SU-DHL-6 (cell line): ENCODE data around the gene ACSL4.

Experiments
- H2AFZ ChIP-seq: fragments of 200-600 bp; sonication (generic); 2 replicates; pipeline ENCODE4 v1.6.1; 2014; ENCODE audit warnings: low read depth, mild to moderate bottlenecking, moderate library complexity, mixed read lengths, antibody characterized with exemption, low read length; ENCODE audit not compliant: severe bottlenecking
- H3F3A ChIP-seq: fragments of 200-600 bp; shearing (Covaris generic); 2 replicates; pipeline ENCODE4 v1.6.0; 2016; ENCODE audit warnings: antibody characterized with exemption, mild to moderate bottlenecking; ENCODE audit not compliant: insufficient read depth
- H3K27ac ChIP-seq: fragments of 200-600 bp; sonication (generic); 2 replicates; pipeline ENCODE4 v1.5.1; 2016; ENCODE audit warnings: low read depth, mild to moderate bottlenecking, low read length, moderate library complexity, mixed read lengths
- H3K27me3 ChIP-seq: fragments of 200-600 bp; sonication (generic), shearing (Covaris generic); 2 replicates; pipeline ENCODE4 v1.6.0; 2014; ENCODE audit warnings: mild to moderate bottlenecking, low read length
- H3K36me3 ChIP-seq: fragments of 200-600 bp; sonication (generic); 2 replicates; pipeline ENCODE4 v1.6.1; 2014; ENCODE audit warnings: mild to moderate bottlenecking, low read length, mixed read lengths
- H3K4me2 ChIP-seq: fragments of 300-600, 200-600 bp; shearing (Covaris generic), sonication (generic); 2 replicates; pipeline ENCODE4 v1.6.0; 2014; ENCODE audit warnings: low read length, low read depth, mild to moderate bottlenecking; ENCODE audit not compliant: poor library complexity, severe bottlenecking
- H3K4me3 ChIP-seq: fragments of 200-600 bp; sonication (generic); 2 replicates; pipeline ENCODE4 v1.5.1; 2014; ENCODE audit warnings: antibody characterized with exemption, low read length, mild to moderate bottlenecking, mixed read lengths; ENCODE audit not compliant: insufficient read depth, poor library complexity, severe bottlenecking
- H3K79me2 ChIP-seq: fragments of 200-600 bp; sonication (generic); 2 replicates; pipeline ENCODE4 v1.6.1; 2014; ENCODE audit warnings: mild to moderate bottlenecking, low read length, moderate library complexity; ENCODE audit not compliant: insufficient read depth
- H3K9ac ChIP-seq: fragments of 200-600 bp; sonication (generic); 2 replicates; pipeline ENCODE4 v1.7.0; 2014; ENCODE audit warnings: mild to moderate bottlenecking, low read length
- H3K9me2 ChIP-seq: fragments of 200-600 bp; sonication (generic); replicated peaks from 2 replicates; pipeline ENCODE4 v1.6.1; 2014; ENCODE audit warnings: low read length; ENCODE audit not compliant: insufficient read depth
- H3K9me3 ChIP-seq: fragments of 200-600 bp; sonication (generic); 2 replicates; pipeline ENCODE4 v1.6.1; 2014; ENCODE audit warnings: low read length, mixed read lengths; ENCODE audit not compliant: insufficient read depth
- H4K20me1 ChIP-seq: fragments of 200-600 bp; sonication (generic); 2 replicates; pipeline ENCODE4 v1.6.1; 2014; ENCODE audit warnings: low read depth, mild to moderate bottlenecking, antibody characterized with exemption, low read length, moderate library complexity, mixed read lengths
- EZH2phosphoT487 ChIP-seq: fragments of 200-600 bp; sonication (generic), shearing (Covaris generic); conservative IDR thresholded peaks from 2 replicates; pipeline ENCODE4 v1.6.1; 2018; ENCODE audit warnings: mild to moderate bottlenecking, antibody characterized with exemption, low read length, moderate library complexity, mixed read lengths
- TF ChIP-seq, protein P1 (sequence below): fragments of 200-600 bp; sonication (generic); IDR thresholded peaks from one replicate; pipeline ENCODE4 v1.5.1; 2017; ENCODE audit warnings: antibody characterized with exemption, mild to moderate bottlenecking, low read length, moderate library complexity; ENCODE audit not compliant: insufficient read depth, poor library complexity, severe bottlenecking

Gene ACSL4

DNA sequence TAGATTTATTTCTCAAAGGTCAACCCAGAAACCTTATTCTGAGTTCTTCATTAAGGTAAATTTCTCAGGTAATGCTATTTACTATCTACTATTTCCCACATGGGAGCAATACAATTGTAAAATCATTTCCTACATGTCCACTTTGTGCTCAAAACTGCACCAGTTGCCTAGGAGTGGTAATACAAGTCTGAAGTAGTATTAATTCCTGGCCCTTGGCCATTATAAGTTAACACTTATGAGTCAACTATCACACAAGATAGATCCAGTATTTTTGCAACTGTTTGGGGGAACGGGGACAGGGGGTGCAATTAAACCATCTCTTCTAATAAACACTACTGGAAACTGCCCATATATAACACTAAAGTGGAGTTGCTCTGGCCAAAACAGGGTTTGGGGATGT lies 48.9 kb downstream of the ACSL4 start:
- Histone ChIP-seq H3K27ac (no peak overlapping the region), H3F3A (no peaks in the 10 kb centered on the region), H3K9ac (no peak overlapping the region), H3K36me3 (peaks cover 4% of the 10 kb centered on the region; the same call in 1 of the 2 replicates), H3K9me2 (no peaks in the 10 kb centered on the region), H3K79me2 (peaks cover 29% of the 10 kb centered on the region; the same call in 1 of the 2 replicates), H3K4me3 (no peak overlapping the region), H3K4me2 (no peak overlapping the region), H3K9me3 (no peaks in the 10 kb centered on the region), H4K20me1 (no peaks in the 10 kb centered on the region; the same call in 1 of the 2 replicates), H2AFZ (no peak overlapping the region), H3K27me3 (no peaks in the 10 kb centered on the region)
- no peak for TF ChIP-seq EZH2phosphoT487
- TF ChIP-seq, protein P1, sequence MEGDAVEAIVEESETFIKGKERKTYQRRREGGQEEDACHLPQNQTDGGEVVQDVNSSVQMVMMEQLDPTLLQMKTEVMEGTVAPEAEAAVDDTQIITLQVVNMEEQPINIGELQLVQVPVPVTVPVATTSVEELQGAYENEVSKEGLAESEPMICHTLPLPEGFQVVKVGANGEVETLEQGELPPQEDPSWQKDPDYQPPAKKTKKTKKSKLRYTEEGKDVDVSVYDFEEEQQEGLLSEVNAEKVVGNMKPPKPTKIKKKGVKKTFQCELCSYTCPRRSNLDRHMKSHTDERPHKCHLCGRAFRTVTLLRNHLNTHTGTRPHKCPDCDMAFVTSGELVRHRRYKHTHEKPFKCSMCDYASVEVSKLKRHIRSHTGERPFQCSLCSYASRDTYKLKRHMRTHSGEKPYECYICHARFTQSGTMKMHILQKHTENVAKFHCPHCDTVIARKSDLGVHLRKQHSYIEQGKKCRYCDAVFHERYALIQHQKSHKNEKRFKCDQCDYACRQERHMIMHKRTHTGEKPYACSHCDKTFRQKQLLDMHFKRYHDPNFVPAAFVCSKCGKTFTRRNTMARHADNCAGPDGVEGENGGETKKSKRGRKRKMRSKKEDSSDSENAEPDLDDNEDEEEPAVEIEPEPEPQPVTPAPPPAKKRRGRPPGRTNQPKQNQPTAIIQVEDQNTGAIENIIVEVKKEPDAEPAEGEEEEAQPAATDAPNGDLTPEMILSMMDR, result no peak

DNA sequence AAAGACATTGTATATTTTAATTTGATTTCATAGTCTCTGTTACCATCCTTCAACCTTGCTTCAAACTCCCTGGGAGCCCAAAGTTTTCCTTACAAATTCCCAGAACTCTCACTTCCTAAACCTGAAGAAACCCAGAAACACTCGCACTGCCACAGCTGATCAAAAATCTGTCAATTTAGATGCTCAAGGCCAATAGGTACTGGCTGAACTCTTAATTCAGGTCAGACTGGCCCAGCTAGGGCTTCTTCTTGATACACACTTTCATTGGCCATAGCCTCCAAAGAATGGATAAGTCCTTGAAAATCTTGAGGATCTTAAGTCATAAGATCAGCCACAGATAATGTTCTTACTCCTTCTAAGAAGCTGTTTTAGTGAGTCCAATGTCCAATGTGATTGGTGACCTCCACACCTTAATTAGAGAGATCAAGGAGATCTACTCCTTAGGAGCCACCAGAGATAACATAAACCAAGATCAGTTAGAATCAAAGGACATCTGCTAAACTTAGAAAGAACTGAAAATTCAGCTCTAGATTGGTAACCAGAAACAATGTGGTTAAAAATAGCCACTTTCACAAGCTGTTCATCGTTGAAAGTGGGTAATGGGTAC lies 51.5 kb downstream of the ACSL4 start:
- H3K27me3 ChIP-seq, result no peaks in the 10 kb centered on the region
- H3K4me2 ChIP-seq, result no peak overlapping the region
- H3K27ac ChIP-seq, result no peak overlapping the region

DNA sequence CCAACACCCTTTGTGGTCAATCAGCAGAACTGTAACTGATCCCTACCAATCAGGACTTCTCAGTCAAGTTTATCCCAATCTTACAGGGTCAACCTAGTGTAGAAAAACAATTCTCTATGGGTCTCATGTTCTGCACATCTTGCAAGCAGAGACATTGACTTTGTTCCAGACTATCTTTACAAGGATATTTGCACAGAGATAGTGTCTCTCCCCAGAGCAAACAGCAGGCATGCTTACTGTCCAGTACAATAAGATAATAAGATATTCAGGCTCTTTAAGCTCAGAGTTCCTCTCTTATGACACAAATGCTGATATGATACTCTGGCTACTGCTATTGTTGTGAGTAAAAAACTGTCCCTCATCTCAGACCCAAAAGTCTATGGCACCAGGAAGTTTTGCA lies 53.2 kb downstream of the ACSL4 start:
- Histone ChIP-seq H3K9ac (no peak overlapping the region), H3K4me3 (no peak overlapping the region), H3K9me3 (no peaks in the 10 kb centered on the region), H3K9me2 (no peaks in the 10 kb centered on the region), H3K79me2 (0 out of 2 replicates have a peak, but pooled peaks cover 9% of the 10 kb centered on the region), H3F3A (no peaks in the 10 kb centered on the region), H3K36me3 (peaks cover 8% of the 10 kb centered on the region; the same call in 1 of the 2 replicates), H4K20me1 (no peaks in the 10 kb centered on the region; the same call in 1 of the 2 replicates), H3K27ac (no peak overlapping the region), H3K27me3 (no peaks in the 10 kb centered on the region), H3K4me2 (no peak overlapping the region), H2AFZ (no peak overlapping the region)
- no peak for TF ChIP-seq EZH2phosphoT487
- TF ChIP-seq, protein P1, result no peak

More for the DNA sequence above, 51.5 kb downstream of the ACSL4 start:
- peaks cover 12% of the 10 kb centered on the region; the same call in 1 of the 2 replicates for H3K79me2 ChIP-seq
- no peak overlapping the region for H2AFZ ChIP-seq
- H3F3A ChIP-seq, result no peaks in the 10 kb centered on the region
- TF ChIP-seq, protein P1, result no peak
- TF ChIP-seq EZH2phosphoT487, result no peak
- no peaks in the 10 kb centered on the region for H3K9me2 ChIP-seq
- no peaks in the 10 kb centered on the region for H3K9me3 ChIP-seq
- H3K4me3 ChIP-seq, result no peak overlapping the region
- H3K9ac ChIP-seq, result no peak overlapping the region
- peaks cover 7% of the 10 kb centered on the region; the same call in 1 of the 2 replicates for H3K36me3 ChIP-seq
- H4K20me1 ChIP-seq, result no peaks in the 10 kb centered on the region; the same call in 1 of the 2 replicates
